Ishikawa (cell line): ENCODE results near the gene MZB1.

Experiments used
- CEBPB ChIP-seq: IDR thresholded peaks from 2 replicates; pipeline ENCODE4 v1.6.1; 2012
- CREB1 ChIP-seq: IDR thresholded peaks from 2 replicates; pipeline ENCODE4 v1.6.1; 2012; ENCODE audit warnings: low read depth
- EGR1 ChIP-seq: IDR thresholded peaks from 2 replicates; pipeline ENCODE4 v1.6.1; 2012
- EP300 ChIP-seq: IDR thresholded peaks from 2 replicates; pipeline ENCODE4 v1.6.1; 2012; ENCODE audit warnings: borderline replicate concordance
- FOXM1 ChIP-seq: IDR thresholded peaks from 2 replicates; pipeline ENCODE4 v1.6.1; 2012; ENCODE audit warnings: low read depth, borderline replicate concordance
- NFIC ChIP-seq: IDR thresholded peaks from 2 replicates; pipeline ENCODE4 v1.6.1; 2012
- RAD21 ChIP-seq: IDR thresholded peaks from 2 replicates; pipeline ENCODE4 v1.6.1; 2012; ENCODE audit warnings: low read depth
- TAF1 ChIP-seq: IDR thresholded peaks from 2 replicates; pipeline ENCODE4 v1.6.1; 2012; ENCODE audit warnings: low read depth, mild to moderate bottlenecking
- TCF12 ChIP-seq: IDR thresholded peaks from 2 replicates; pipeline ENCODE4 v1.6.1; 2012; ENCODE audit warnings: low read depth
- TEAD4 ChIP-seq: IDR thresholded peaks from 2 replicates; pipeline ENCODE4 v1.6.1; 2012
- YY1 ChIP-seq: IDR thresholded peaks from 2 replicates; pipeline ENCODE4 v1.6.1; 2012; ENCODE audit warnings: low read depth
- ZBTB7A ChIP-seq: IDR thresholded peaks from 2 replicates; pipeline ENCODE4 v1.6.1; 2012; ENCODE audit warnings: low read depth
- TF ChIP-seq, protein P1 (sequence below): IDR thresholded peaks from 2 replicates; pipeline ENCODE4 v1.6.1; 2012
- TF ChIP-seq, protein P2 (sequence below): IDR thresholded peaks from 2 replicates; pipeline ENCODE4 v1.6.1; 2012
- TF ChIP-seq, protein P3 (sequence below): IDR thresholded peaks from 2 replicates; pipeline ENCODE4 v1.6.1; 2012; ENCODE audit warnings: low read depth, mild to moderate bottlenecking

Gene MZB1

DNA sequence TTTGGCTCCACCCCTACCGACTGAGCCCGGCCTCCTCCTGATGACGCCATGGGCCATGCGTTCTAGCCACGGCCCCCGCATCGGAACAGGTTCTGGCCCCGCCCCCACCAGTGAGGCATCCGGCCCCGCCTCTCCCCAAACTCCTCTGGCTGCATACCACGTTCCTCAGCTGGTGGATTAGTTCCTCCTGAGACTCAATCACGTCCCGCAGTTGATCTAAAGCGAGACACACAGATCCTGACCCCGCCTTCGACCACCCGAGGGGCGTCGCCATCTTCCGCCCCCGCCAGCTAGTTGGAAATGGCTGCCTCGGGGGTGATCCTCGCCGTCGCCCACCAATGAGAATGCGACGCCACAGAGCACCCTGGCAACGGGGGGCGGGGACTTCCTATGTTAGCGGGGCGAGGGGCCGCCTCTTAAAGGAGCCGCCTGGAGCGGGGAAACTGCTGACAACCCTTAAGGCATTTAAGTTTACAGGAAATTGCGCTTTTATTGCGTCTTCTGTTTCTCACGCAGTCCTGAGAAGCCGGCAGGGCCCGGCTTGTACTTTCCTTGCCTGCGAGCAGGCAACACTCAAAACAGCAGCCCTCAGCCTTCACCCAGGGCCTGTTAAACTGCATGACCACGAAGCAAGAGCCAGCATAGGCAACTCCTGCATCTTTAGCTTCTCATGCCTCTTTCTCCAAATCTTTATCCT, 14.2 kb upstream of the MZB1 start, which contains the start of gene SPATA24:
Gene SPATA24 (minus strand): TSS at position 303 of the 697 bp plus-strand sequence. CDS start 29 bp downstream, at position 274.
- TF ChIP-seq EP300 (peak; percentile 18; the same call in 1 of the 2 replicates), TAF1 (no peak; the same call in 1 of the 2 replicates), RAD21 (no peak), FOXM1 (no peak), TEAD4 (peak; percentile 70), YY1 (peak; percentile 92), EGR1 (peak; percentile 98), CREB1 (peak; percentile 75)
- TF ChIP-seq, protein P1, sequence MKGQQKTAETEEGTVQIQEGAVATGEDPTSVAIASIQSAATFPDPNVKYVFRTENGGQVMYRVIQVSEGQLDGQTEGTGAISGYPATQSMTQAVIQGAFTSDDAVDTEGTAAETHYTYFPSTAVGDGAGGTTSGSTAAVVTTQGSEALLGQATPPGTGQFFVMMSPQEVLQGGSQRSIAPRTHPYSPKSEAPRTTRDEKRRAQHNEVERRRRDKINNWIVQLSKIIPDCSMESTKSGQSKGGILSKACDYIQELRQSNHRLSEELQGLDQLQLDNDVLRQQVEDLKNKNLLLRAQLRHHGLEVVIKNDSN, result 0 out of 2 replicates have a peak, but pooled peaks have one; percentile 12
- TF ChIP-seq, protein P2, sequence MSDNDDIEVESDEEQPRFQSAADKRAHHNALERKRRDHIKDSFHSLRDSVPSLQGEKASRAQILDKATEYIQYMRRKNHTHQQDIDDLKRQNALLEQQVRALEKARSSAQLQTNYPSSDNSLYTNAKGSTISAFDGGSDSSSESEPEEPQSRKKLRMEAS, result peak; percentile 83

DNA sequence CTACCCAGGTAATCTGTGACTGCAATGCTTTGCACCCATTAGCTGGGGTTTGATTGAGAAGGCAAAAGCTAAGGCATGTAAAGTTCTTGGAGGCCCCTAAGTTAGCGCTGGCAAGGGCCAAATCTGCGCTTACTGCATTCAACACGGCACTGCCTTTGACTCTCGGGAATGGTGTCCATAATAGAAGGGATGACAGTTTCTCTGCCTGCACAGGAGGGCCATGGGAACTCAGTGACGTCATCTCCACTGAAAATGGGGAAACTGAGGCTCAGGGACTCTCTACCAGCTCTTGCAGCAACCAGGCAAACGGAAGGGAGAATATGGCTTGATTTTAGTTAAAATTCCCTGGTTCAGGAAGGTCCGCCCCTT, 13.7 kb upstream of the MZB1 start:
- TF ChIP-seq TAF1, result no peak
- TF ChIP-seq, protein P3, sequence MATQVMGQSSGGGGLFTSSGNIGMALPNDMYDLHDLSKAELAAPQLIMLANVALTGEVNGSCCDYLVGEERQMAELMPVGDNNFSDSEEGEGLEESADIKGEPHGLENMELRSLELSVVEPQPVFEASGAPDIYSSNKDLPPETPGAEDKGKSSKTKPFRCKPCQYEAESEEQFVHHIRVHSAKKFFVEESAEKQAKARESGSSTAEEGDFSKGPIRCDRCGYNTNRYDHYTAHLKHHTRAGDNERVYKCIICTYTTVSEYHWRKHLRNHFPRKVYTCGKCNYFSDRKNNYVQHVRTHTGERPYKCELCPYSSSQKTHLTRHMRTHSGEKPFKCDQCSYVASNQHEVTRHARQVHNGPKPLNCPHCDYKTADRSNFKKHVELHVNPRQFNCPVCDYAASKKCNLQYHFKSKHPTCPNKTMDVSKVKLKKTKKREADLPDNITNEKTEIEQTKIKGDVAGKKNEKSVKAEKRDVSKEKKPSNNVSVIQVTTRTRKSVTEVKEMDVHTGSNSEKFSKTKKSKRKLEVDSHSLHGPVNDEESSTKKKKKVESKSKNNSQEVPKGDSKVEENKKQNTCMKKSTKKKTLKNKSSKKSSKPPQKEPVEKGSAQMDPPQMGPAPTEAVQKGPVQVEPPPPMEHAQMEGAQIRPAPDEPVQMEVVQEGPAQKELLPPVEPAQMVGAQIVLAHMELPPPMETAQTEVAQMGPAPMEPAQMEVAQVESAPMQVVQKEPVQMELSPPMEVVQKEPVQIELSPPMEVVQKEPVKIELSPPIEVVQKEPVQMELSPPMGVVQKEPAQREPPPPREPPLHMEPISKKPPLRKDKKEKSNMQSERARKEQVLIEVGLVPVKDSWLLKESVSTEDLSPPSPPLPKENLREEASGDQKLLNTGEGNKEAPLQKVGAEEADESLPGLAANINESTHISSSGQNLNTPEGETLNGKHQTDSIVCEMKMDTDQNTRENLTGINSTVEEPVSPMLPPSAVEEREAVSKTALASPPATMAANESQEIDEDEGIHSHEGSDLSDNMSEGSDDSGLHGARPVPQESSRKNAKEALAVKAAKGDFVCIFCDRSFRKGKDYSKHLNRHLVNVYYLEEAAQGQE, result no peak
- TF ChIP-seq TCF12, result no peak
- TF ChIP-seq CEBPB, result no peak
- TF ChIP-seq FOXM1, result no peak
- TF ChIP-seq, protein P1, result no peak
- TF ChIP-seq EGR1, result no peak
- no peak for TF ChIP-seq YY1
- TF ChIP-seq NFIC, result no peak
- no peak for TF ChIP-seq RAD21
- TF ChIP-seq TEAD4, result no peak
- no peak for TF ChIP-seq CREB1
- TF ChIP-seq EP300, result no peak
- no peak for TF ChIP-seq ZBTB7A
- TF ChIP-seq, protein P2, result no peak

DNA sequence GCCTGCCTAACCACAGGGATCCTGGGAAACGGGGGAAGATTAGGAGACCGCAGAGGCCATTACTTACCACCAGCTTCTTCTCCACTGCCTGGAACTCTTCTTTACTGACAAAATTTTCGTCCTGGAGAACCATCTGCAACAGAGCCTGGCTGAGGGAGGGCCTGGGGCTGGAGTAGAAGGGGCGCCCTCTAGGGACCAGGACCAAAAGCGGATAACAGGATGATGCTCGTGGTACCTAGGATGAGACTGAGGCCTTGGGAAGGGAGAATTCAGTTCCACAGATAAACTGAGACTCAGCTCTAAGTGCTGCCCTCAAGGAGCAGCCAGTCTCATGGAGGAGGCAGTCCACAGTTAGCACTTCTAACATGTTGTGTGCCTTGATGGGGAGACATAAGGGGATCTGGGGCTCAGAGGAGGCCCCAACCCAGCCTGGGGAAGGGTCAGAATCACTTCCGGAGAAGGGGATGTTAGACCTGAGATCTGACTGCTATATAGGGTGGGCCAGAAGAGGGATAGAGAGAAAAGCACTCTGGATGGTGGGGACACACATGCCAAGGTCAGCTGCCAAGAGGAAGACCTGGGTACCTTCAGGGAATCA, 12.9 kb upstream of the MZB1 start:
- TF ChIP-seq FOXM1 (no peak), NFIC (no peak), ZBTB7A (no peak), RAD21 (peak; percentile 74), YY1 (no peak), TAF1 (no peak), TEAD4 (no peak)

DNA sequence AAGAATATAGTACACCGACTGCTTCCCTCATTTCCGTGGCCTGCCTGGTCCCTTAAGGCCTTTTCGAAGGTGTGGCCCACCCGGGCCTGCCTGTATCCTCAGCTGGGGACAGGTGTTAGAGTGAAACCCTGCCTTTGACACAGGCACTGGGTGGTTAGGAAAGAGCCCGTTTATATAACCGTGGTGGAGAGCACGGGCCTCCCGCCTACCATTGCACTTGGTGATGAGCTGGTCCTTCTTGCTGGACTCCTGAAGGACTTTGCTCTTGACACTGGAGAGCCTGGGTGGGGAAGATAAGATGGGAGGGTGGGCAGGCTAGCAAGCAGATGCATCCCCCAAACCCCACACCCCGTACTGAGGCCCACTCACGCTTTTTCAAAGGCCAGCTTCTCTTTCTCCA, 11.8 kb upstream of the MZB1 start:
- TF ChIP-seq, protein P3, result no peak
- TF ChIP-seq, protein P2, result no peak
- no peak for TF ChIP-seq FOXM1

DNA sequence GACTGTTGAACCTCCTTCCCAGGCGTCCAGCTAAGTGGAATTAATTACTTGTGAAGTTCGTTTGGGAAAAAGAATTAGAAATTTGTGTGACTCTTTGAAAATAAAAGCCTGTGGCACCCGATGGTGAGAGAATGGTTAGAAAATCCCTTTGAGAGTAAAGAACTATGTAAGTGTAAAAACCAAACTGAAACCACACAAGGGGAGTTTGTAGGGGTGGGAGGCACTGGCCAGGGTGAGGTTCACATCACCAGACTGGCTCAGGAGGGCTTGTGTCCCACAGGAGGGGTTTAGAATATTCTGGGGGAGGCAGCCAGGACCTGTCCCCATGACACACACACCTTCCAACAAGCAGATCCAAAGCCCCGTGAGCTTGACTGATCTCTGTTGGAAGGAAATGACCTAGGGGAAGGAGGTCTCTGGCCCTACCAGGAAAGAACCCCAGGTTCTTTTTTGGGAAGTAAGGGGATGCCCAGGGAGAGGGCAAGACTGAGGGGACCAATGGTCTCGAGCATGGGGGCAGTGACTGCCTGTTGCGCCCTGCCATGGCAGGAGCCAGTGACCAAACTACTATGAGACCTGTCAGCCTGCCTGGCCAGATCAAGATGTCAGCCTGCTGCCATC, 9.9 kb upstream of the MZB1 start:
- no peak for TF ChIP-seq ZBTB7A
- no peak for TF ChIP-seq EGR1
- TF ChIP-seq, protein P2, result no peak
- TF ChIP-seq TCF12, result no peak
- TF ChIP-seq YY1, result no peak
- no peak for TF ChIP-seq EP300
- TF ChIP-seq NFIC, result no peak
- TF ChIP-seq TAF1, result no peak
